Lower leg skin (tissue), 4 donors: Measurements from ENCODE around the gene TARDBP. TPM values are rescaled to one million over a fixed set of nuclear protein-coding genes. Genes with fewer than 3 reads are reported as not detected.

Source experiments
- DNase-seq, 2 donors: peaks; one replicate each; pipeline ENCODE4 v3.0.0-alpha.2; 2019; ENCODE audit warnings: low spot score in 2 of 2
- H3K4me3 ChIP-seq: fragments of 200-600 bp; sonication (generic); 2 replicates; pipeline ENCODE4 v1.5.1; 2017; ENCODE audit warnings: mild to moderate bottlenecking, low read depth; ENCODE audit not compliant: poor library complexity, severe bottlenecking
- CTCF ChIP-seq, 3 donors: fragments of 450-650 bp; IDR thresholded peaks; one replicate each; pipeline ENCODE4 v1.5.1; 2016; ENCODE audit warnings: antibody characterized with exemption in 3 of 3, mild to moderate bottlenecking in 3 of 3, moderate library complexity in 2 of 3
- POLR2A ChIP-seq, 2 donors: fragments of 450-650 bp; IDR thresholded peaks; one replicate each; pipeline ENCODE4 v1.6.1; 2016 to 2017; ENCODE audit warnings: antibody characterized with exemption in 2 of 2, mild to moderate bottlenecking in 1 of 2, moderate library complexity in 1 of 2
- WGBS, 2 donors: methylation state at CpG; one replicate each; pipeline ENCODE4 v1.1.5; 2018; 5-methylcytosine and 5-hydroxymethylcytosine counted together
- intact Hi-C: fragments of 100-400 bp; cut with DNase I; formaldehyde crosslinking; loops from one replicate; pipeline ENCODE4 v1.15.0; 2023; ENCODE audit warnings: low total_unique reads
- total RNA-seq, 4 donors: library from RNA; depleted of rRNA; stranded (reverse); fragments of >200 nt; gene quantifications; one replicate each; pipeline ENCODE4 v1.1.0, GENCODE V29; 2016

Gene TARDBP
- total RNA-seq, 4 donors from 2014 or later = 63.5 to 169 (median 125) TPM

GRCh38 chr1:10979483-10979920 lies 33.0 kb upstream of the TARDBP start:
- no peak overlapping the region for H3K4me3 ChIP-seq
- DNase-seq = peak; percentile 68 to 91
- WGBS, 2 donors = 37 to 51% methylated on average over 13 of the region's 13 CpGs
- TF ChIP-seq CTCF (IDR thresholded peaks at IDR 0.05) (no peak), POLR2A (IDR thresholded peaks at IDR 0.05) (no peak)
- intact Hi-C loops = no loop called here

DNA sequence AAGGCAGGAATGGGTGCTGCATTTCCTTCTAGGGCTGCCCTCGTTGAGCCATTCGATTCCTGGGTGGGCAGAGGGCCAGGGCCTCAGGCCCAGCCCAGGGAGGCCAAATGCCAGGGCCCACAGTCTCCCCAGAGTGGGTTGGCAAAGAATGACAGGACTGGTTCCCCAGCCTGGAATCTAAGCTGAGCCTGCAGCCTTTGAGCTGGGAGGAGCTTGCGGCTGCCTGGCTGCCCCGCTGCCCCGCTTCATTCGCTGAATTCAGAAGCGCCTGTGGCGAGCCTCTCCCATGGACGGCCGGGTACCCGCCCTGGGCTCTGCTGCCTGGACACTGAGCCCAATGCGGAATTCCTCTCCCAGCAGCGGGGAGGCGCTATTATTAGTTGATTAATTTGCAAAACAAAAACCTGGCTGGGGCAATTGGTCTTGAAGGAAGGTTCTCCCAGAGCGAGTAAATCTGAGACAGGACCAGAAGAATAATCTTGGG lies 32.3 kb upstream of the TARDBP start:
- TF ChIP-seq CTCF (IDR thresholded peaks at IDR 0.05) = no peak
- no peak for TF ChIP-seq POLR2A (IDR thresholded peaks at IDR 0.05)
- whole genome bisulfite sequencing, 2 donors = 13 to 15% methylated on average over 9 to 15 of the region's 15 CpGs
- intact Hi-C loops = no loop called here
- no peak overlapping the region for H3K4me3 ChIP-seq
- peak; percentile 68 to 93 for DNase-seq

- no peak for TF ChIP-seq POLR2A (IDR thresholded peaks at IDR 0.05)
- TF ChIP-seq CTCF (IDR thresholded peaks at IDR 0.05) = no peak
- intact Hi-C loops = no loop called here
- 43 to 51% methylated on average over 9 of the region's 9 CpGs for WGBS, 2 donors
- H3K4me3 ChIP-seq = no peak overlapping the region
- DNase-seq = peak; percentile 40 to 91
Measured at GRCh38 chr1:10980841-10981727, 31.4 kb upstream of the TARDBP start.

DNA sequence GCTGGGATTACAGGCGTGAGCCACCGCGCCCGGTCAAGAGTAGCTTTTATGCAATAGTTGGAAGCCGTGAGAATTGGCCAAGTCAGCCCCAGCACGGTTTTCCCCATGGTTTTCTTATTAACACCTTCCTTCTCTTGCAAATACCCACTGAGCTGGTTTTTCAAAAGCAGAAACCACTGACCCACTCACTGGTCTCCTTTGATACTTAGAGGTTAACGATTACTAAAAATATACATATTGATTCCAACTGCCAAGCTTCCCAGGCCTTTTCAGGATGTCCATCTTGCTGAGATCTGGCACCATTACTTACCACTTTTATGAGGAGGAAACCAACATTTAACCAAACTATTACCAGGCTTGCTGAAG lies 25.9 kb upstream of the TARDBP start:
- H3K4me3 ChIP-seq = no peak overlapping the region
- WGBS, 2 donors = 62 to 66% methylated on average over 7 of the region's 7 CpGs
- TF ChIP-seq CTCF (IDR thresholded peaks at IDR 0.05) (no peak), POLR2A (IDR thresholded peaks at IDR 0.05) (no peak)
- intact Hi-C loops = no loop called here
- DNase-seq = no peak

- TF ChIP-seq CTCF (IDR thresholded peaks at IDR 0.05) (no peak), POLR2A (IDR thresholded peaks at IDR 0.05) (no peak)
- intact Hi-C loops = no loop called here
- no peak for DNase-seq
- WGBS, 2 donors = 72 to 82% methylated on average over 4 of the region's 4 CpGs
- no peak overlapping the region for H3K4me3 ChIP-seq
Measured at GRCh38 chr1:10987840-10988417, 24.5 kb upstream of the TARDBP start.
